HepG2 (cell line): Measurements from ENCODE around the gene LRRC3. TPM values are rescaled to one million over a fixed set of nuclear protein-coding genes. Genes with fewer than 3 reads are reported as not detected.
A peak's percentile ranks its signal among the peaks of the same experiment; 100 is the strongest.

Experiments
- CBX2 ChIP-seq, 2 experiments: fragments of 200-600 bp in 1 of 2; sonication (generic); formaldehyde crosslinking in 1 of 2; IDR thresholded peaks; 2 replicates each; pipeline versions ENCODE4 v1.7.0 to v1.8.1; 2018 to 2022; ENCODE audit warnings: low read depth in 2 of 2, low read length in 1 of 2, mild to moderate bottlenecking in 1 of 2, missing genetic modification reagents in 1 of 2
- EEA1 ChIP-seq: sonication (generic); formaldehyde crosslinking; IDR thresholded peaks from 2 replicates; pipeline ENCODE4 v1.5.1; 2020; ENCODE audit warnings: mild to moderate bottlenecking, missing genetic modification reagents, borderline replicate concordance
- FOXC1 ChIP-seq: sonication (generic); formaldehyde crosslinking; IDR thresholded peaks from 2 replicates; pipeline ENCODE4 v1.8.0; 2022; ENCODE audit warnings: mild to moderate bottlenecking, missing genetic modification reagents, borderline replicate concordance
- HOXA7 ChIP-seq: sonication (generic); formaldehyde crosslinking; IDR thresholded peaks from 2 replicates; pipeline ENCODE4 v1.8.1; 2022; ENCODE audit warnings: mild to moderate bottlenecking, missing genetic modification reagents, moderate library complexity
- IKZF4 ChIP-seq: sonication (generic); formaldehyde crosslinking; IDR thresholded peaks from 2 replicates; pipeline ENCODE4 v1.5.1; 2020; ENCODE audit warnings: borderline replicate concordance, mild to moderate bottlenecking, low read depth, missing genetic modification reagents; ENCODE audit errors: not compliant biosample characterization
- JARID2 ChIP-seq: sonication (generic); formaldehyde crosslinking; IDR thresholded peaks from 2 replicates; pipeline ENCODE4 v1.8.1; 2023; ENCODE audit warnings: missing genetic modification reagents, inconsistent platforms; ENCODE audit not compliant: insufficient replicate concordance
- KLF12 ChIP-seq: sonication (generic); formaldehyde crosslinking; IDR thresholded peaks from 2 replicates; pipeline ENCODE4 v1.4.0; 2020; ENCODE audit warnings: missing genetic modification reagents, borderline replicate concordance
- KLF16 ChIP-seq, 2 experiments: sonication (generic) in 1 of 2; formaldehyde crosslinking in 1 of 2; IDR thresholded peaks; 2 replicates each; pipeline versions ENCODE4 v1.6.1 to v1.8.0; 2016 to 2023; ENCODE audit warnings: missing genetic modification reagents in 2 of 2, missing compliant biosample characterization in 1 of 2
- MAFG ChIP-seq: sonication (generic); formaldehyde crosslinking; IDR thresholded peaks from 2 replicates; pipeline ENCODE4 v1.5.1; 2020; ENCODE audit warnings: mild to moderate bottlenecking, missing genetic modification reagents
- MED8 ChIP-seq: sonication (generic); formaldehyde crosslinking; IDR thresholded peaks from 2 replicates; pipeline ENCODE4 v1.8.1; 2023; ENCODE audit warnings: mild to moderate bottlenecking, missing genetic modification reagents; ENCODE audit not compliant: insufficient replicate concordance
- NR2C2 ChIP-seq: sonication (generic); formaldehyde crosslinking; IDR thresholded peaks from 2 replicates; pipeline ENCODE4 v1.4.0; 2020; ENCODE audit warnings: missing genetic modification reagents, mild to moderate bottlenecking, moderate library complexity, borderline replicate concordance
- XRCC5 ChIP-seq: fragments of 200-400 bp; formaldehyde crosslinking; optimal IDR thresholded peaks from 2 replicates; pipeline ENCODE3; 2017; ENCODE audit warnings: mild to moderate bottlenecking, low read length
- ZNF44 ChIP-seq: sonication (generic); formaldehyde crosslinking; IDR thresholded peaks from 2 replicates; pipeline ENCODE4 v1.5.1; 2020; ENCODE audit warnings: mild to moderate bottlenecking, missing genetic modification reagents
- ZNF549 ChIP-seq: sonication (generic); formaldehyde crosslinking; IDR thresholded peaks from 2 replicates; pipeline ENCODE4 v1.5.0; 2020; ENCODE audit warnings: missing genetic modification reagents
- ZNF558 ChIP-seq: sonication (generic); formaldehyde crosslinking; IDR thresholded peaks from 2 replicates; pipeline ENCODE4 v1.9.0; 2022; ENCODE audit warnings: mild to moderate bottlenecking, missing genetic modification reagents, borderline replicate concordance
- ZNF598 ChIP-seq: sonication (generic); formaldehyde crosslinking; IDR thresholded peaks from 2 replicates; pipeline ENCODE4 v1.5.1; 2020; ENCODE audit warnings: mild to moderate bottlenecking, missing genetic modification reagents, borderline replicate concordance
- ZNF773 ChIP-seq: sonication (generic); formaldehyde crosslinking; IDR thresholded peaks from 2 replicates; pipeline ENCODE4 v1.4.0; 2020; ENCODE audit warnings: missing genetic modification reagents, borderline replicate concordance
- polyA plus RNA-seq, 8 experiments: library from polyadenylated mRNA; depleted of rRNA in 3 of 8; stranded (reverse) in 7 of 8; unstranded in 1 of 8; fragments of >200 nt; fragmentation: Illumina TruSeq in 4 of 8; extraction: Trizol in 4 of 8; gene quantifications; 2 replicates each; pipeline versions ENCODE4 v1.2.1 to v1.2.3, GENCODE V29; 2011 to 2016; ENCODE audit warnings: low read depth in 4 of 8, missing spikeins in 1 of 8, mixed read lengths in 1 of 8; ENCODE audit not compliant: insufficient read depth in 1 of 8
- total RNA-seq, 5 experiments: library from RNA; depleted of rRNA; stranded (reverse); fragments of >200 nt; fragmentation: Illumina TruSeq; extraction: Trizol; gene quantifications; 2 replicates each; pipeline ENCODE4 v1.2.3, GENCODE V29; 2016; ENCODE audit warnings: low read depth in 1 of 5
- TF ChIP-seq, protein P1 (sequence below): sonication (generic); formaldehyde crosslinking; IDR thresholded peaks from 2 replicates; pipeline ENCODE4 v1.9.0; 2021; ENCODE audit warnings: missing genetic modification reagents, mild to moderate bottlenecking, borderline replicate concordance
- TF ChIP-seq, protein P2 (sequence below): IDR thresholded peaks from 2 replicates; pipeline ENCODE4 v1.6.1; 2016
- TF ChIP-seq, protein P3 (sequence below): sonication (generic); formaldehyde crosslinking; IDR thresholded peaks from 2 replicates; pipeline ENCODE4 v1.8.0; 2022; ENCODE audit warnings: low read depth, missing genetic modification reagents
- TF ChIP-seq, protein P4 (sequence below): sonication (generic); formaldehyde crosslinking; IDR thresholded peaks from 2 replicates; pipeline ENCODE4 v1.4.0; 2020; ENCODE audit warnings: missing genetic modification reagents
- TF ChIP-seq, protein P5 (sequence below): sonication (generic); formaldehyde crosslinking; IDR thresholded peaks from 2 replicates; pipeline ENCODE4 v1.8.0; 2022; ENCODE audit warnings: mild to moderate bottlenecking, missing genetic modification reagents, moderate library complexity

The LRRC3 gene
- total and polyA plus RNA-seq, 2 of the 13 experiments (the other 11 are each of a cell fraction or from before 2014, with no cell fraction given) = 4.8 to 16.5 TPM

DNA sequence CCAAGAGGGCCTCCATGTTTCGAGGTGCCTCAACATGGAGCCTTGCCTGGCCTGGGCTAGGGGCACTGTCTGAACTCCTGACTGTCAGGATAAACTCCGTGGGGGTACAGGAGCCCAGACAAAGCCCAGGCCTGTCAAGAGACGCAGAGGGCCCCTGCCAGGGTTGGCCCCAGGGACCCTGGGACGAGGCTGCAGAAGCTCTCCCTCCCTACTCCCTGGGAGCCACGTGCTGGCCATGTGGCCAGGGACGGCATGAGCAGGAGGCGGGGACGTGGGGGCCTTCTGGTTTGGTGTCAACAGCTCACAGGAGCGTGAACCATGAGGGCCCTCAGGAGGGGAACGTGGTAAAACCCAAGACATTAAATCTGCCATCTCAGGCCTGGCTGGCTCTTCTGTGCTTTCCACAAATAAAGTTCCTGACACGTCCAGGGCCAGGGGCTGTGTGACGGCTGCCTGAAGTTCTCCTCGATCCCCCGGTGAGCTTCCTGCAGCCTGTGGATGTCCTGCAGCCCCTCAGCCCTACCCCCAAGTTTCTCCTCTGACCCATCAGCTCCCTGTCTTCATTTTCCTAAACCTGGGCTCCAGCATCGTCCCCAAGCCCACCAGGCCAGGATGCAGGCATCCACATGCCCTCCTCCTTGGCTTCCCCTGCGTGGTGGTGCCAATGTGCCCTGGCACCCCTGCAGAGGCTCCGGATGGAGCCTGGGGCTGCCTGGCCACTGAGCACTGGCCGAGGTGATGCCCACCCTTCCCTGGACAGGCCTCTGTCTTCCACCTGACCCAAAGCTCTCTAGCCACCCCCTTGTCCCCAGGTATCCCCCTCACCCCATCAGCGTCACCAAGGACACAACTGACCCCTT lies 12.8 kb upstream of the LRRC3 start (continued):
- TF ChIP-seq EEA1 (CRISPR knock-in tag) (peak; percentile 93; the same call in 1 of the 2 replicates), JARID2 (CRISPR knock-in tag) (no peak), CBX2 (IDR thresholded peaks at IDR 0.05; ENCODE audit: low read depth, low read length) (no peak), CBX2 (CRISPR knock-in tag; IDR thresholded peaks at IDR 0.05; ENCODE audit: low read depth) (no peak), XRCC5 (no peak), FOXC1 (CRISPR knock-in tag) (peak; percentile 64; the same call in 1 of the 2 replicates), NR2C2 (CRISPR knock-in tag) (no peak), ZNF773 (CRISPR knock-in tag) (0 out of 2 replicates have a peak, but pooled peaks have one; percentile 77), ZNF598 (CRISPR knock-in tag) (0 out of 2 replicates have a peak, but pooled peaks have one; percentile 42), KLF12 (CRISPR knock-in tag) (no peak), HOXA7 (CRISPR knock-in tag) (no peak), IKZF4 (peak; percentile 83), MED8 (CRISPR knock-in tag) (no peak), MAFG (CRISPR knock-in tag) (no peak), KLF16 (CRISPR knock-in tag; IDR thresholded peaks at IDR 0.05) (peak in 1 of 2 experiments; percentile 66; a peak in 1 of 4 replicates), ZNF44 (CRISPR knock-in tag) (0 out of 2 replicates have a peak, but pooled peaks have one; percentile 39), ZNF549 (no peak), ZNF558 (CRISPR knock-in tag) (peak; percentile 81; the same call in 1 of the 2 replicates)
- TF ChIP-seq, protein P1, sequence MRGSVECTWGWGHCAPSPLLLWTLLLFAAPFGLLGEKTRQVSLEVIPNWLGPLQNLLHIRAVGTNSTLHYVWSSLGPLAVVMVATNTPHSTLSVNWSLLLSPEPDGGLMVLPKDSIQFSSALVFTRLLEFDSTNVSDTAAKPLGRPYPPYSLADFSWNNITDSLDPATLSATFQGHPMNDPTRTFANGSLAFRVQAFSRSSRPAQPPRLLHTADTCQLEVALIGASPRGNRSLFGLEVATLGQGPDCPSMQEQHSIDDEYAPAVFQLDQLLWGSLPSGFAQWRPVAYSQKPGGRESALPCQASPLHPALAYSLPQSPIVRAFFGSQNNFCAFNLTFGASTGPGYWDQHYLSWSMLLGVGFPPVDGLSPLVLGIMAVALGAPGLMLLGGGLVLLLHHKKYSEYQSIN (CRISPR knock-in tag) = no peak
- TF ChIP-seq, protein P2, sequence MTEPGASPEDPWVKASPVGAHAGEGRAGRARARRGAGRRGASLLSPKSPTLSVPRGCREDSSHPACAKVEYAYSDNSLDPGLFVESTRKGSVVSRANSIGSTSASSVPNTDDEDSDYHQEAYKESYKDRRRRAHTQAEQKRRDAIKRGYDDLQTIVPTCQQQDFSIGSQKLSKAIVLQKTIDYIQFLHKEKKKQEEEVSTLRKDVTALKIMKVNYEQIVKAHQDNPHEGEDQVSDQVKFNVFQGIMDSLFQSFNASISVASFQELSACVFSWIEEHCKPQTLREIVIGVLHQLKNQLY (CRISPR knock-in tag) = no peak
- TF ChIP-seq, protein P3, sequence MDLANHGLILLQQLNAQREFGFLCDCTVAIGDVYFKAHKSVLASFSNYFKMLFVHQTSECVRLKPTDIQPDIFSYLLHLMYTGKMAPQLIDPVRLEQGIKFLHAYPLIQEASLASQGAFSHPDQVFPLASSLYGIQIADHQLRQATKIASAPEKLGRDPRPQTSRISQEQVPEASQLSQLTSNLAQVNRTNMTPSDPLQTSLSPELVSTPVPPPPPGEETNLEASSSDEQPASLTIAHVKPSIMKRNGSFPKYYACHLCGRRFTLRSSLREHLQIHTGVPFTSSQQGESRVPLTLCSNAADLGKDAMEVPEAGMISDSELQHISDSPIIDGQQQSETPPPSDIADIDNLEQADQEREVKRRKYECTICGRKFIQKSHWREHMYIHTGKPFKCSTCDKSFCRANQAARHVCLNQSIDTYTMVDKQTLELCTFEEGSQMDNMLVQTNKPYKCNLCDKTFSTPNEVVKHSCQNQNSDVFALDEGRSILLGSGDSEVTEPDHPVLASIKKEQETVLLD (CRISPR knock-in tag) = no peak
- TF ChIP-seq, protein P4, sequence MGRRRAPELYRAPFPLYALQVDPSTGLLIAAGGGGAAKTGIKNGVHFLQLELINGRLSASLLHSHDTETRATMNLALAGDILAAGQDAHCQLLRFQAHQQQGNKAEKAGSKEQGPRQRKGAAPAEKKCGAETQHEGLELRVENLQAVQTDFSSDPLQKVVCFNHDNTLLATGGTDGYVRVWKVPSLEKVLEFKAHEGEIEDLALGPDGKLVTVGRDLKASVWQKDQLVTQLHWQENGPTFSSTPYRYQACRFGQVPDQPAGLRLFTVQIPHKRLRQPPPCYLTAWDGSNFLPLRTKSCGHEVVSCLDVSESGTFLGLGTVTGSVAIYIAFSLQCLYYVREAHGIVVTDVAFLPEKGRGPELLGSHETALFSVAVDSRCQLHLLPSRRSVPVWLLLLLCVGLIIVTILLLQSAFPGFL (CRISPR knock-in tag) = no peak
- TF ChIP-seq, protein P5, sequence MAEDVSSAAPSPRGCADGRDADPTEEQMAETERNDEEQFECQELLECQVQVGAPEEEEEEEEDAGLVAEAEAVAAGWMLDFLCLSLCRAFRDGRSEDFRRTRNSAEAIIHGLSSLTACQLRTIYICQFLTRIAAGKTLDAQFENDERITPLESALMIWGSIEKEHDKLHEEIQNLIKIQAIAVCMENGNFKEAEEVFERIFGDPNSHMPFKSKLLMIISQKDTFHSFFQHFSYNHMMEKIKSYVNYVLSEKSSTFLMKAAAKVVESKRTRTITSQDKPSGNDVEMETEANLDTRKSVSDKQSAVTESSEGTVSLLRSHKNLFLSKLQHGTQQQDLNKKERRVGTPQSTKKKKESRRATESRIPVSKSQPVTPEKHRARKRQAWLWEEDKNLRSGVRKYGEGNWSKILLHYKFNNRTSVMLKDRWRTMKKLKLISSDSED (CRISPR knock-in tag) = 0 out of 2 replicates have a peak, but pooled peaks have one; percentile 24
